Measurements from ENCODE around the gene USP44.
A peak's percentile ranks its signal among the peaks of the same experiment; 100 is the strongest.
"Not testable (repeated sequence)": the region's sequence is repeated elsewhere in the genome, so short reads cannot be mapped to it uniquely, and the experiment has no call there.

Gene USP44

GRCh38 chr12:95551305-95551704 lies at the start of gene USP44:
USP44 (minus strand) TSS chr12:95551476; CDS start chr12:95534256, 17,220 bp downstream.
- DNase-seq (ENCODE audit: low read depth), result no peak

- DNase-seq (ENCODE audit: low read depth), result no peak
These were observed 49.3 kb upstream of the USP44 start for GRCh38 chr12:95600567-95600966.

GRCh38 chr12:95599880-95600279 lies 48.6 kb upstream of the USP44 start:
- no peak for DNase-seq (ENCODE audit: low read depth)

GRCh38 chr12:95594136-95594535 lies 42.9 kb upstream of the USP44 start:
- no peak for DNase-seq (ENCODE audit: low read depth)

- DNase-seq (ENCODE audit: low read depth), result no peak
These were observed 42.1 kb upstream of the USP44 start for GRCh38 chr12:95593266-95593871.

GRCh38 chr12:95591731-95592130 lies 40.5 kb upstream of the USP44 start:
- no peak for DNase-seq (ENCODE audit: low read depth)

- DNase-seq (ENCODE audit: low read depth), result no peak
These were observed 39.5 kb upstream of the USP44 start for GRCh38 chr12:95590775-95591174.

GRCh38 chr12:95583933-95584332 lies 32.7 kb upstream of the USP44 start:
- no peak for DNase-seq (ENCODE audit: low read depth)

GRCh38 chr12:95582230-95583058 lies 31.2 kb upstream of the USP44 start:
- peak; percentile 39 for DNase-seq (ENCODE audit: low read depth)

- no peak for DNase-seq (ENCODE audit: low read depth)
These were observed 26.5 kb upstream of the USP44 start for GRCh38 chr12:95577820-95578219.

GRCh38 chr12:95574799-95575452 lies 23.6 kb upstream of the USP44 start:
- peak; percentile 36 for DNase-seq (ENCODE audit: low read depth)

GRCh38 chr12:95573951-95574576 lies 22.8 kb upstream of the USP44 start:
- DNase-seq (ENCODE audit: low read depth), result no peak

GRCh38 chr12:95571369-95571768 lies 20.1 kb upstream of the USP44 start:
- DNase-seq (ENCODE audit: low read depth), result no peak

- not testable (repeated sequence) for DNase-seq (ENCODE audit: low read depth)
These were observed 16.8 kb upstream of the USP44 start for GRCh38 chr12:95568045-95568444.

- DNase-seq (ENCODE audit: low read depth), result no peak
These were observed 6.3 kb upstream of the USP44 start for GRCh38 chr12:95557625-95558024.

GRCh38 chr12:95554532-95555071 lies 3.3 kb upstream of the USP44 start:
- DNase-seq (ENCODE audit: low read depth), result no peak

- DNase-seq (ENCODE audit: low read depth), result no peak
These were observed 2.1 kb upstream of the USP44 start for GRCh38 chr12:95553197-95553943.

GRCh38 chr12:95551913-95552516 lies 739 bp upstream of the USP44 start:
- no peak for DNase-seq (ENCODE audit: low read depth)

GRCh38 chr12:95549392-95550084 lies 1.7 kb downstream of the USP44 start:
- DNase-seq (ENCODE audit: low read depth), result no peak

Measured in iris pigment epithelial cell (primary cell).